Measurements from ENCODE around the gene C1QTNF6. TPM values are rescaled to one million over a fixed set of nuclear protein-coding genes. Genes with fewer than 3 reads are reported as not detected.

Gene C1QTNF6
- total and polyA plus RNA-seq, 2 of the 4 experiments (the other 2 are of a cell fraction) = 1.1 to 10.9 TPM

- Histone ChIP-seq H2BK5ac (ENCODE audit: low read depth, low read length, poor library complexity, severe bottlenecking) (no peak overlapping the region), H2BK20ac (ENCODE audit: low read depth, low read length) (no peak overlapping the region), H3K27ac (ENCODE audit: insufficient read depth, low read length) (no peak overlapping the region), H2AK9ac (replicated peaks; ENCODE audit: low read depth, low read length, poor library complexity) (no peak overlapping the region), H3K4ac (ENCODE audit: low read depth, low read length) (peak overlapping the region; percentile 32; the same call in 1 of the 2 replicates), H3K4me3 (ENCODE audit: insufficient read depth, low read depth, low read length) (no peak overlapping the region), H4K20me1 (ENCODE audit: insufficient read depth, low read length) (no peaks in the 10 kb centered on the region), H3K18ac (ENCODE audit: low read depth, low read length) (no peak overlapping the region), H3K9me3 (ENCODE audit: control insufficient read depth, insufficient read depth, low read length) (no peaks in the 10 kb centered on the region), H2AFZ (replicated peaks; ENCODE audit: low read length, poor library complexity) (no peak overlapping the region), H3K23ac (ENCODE audit: low read depth, low read length) (no peak overlapping the region; the same call in 1 of the 2 replicates), H3K36me3 (ENCODE audit: control insufficient read depth, insufficient read depth, low read length) (peaks cover 8% of the 10 kb centered on the region; the same call in 1 of the 2 replicates), H3K27me3 (ENCODE audit: control insufficient read depth, insufficient read depth, low read length) (peaks cover 15% of the 10 kb centered on the region), H4K91ac (ENCODE audit: insufficient read depth, low read depth, low read length) (no peak overlapping the region), H4K5ac (ENCODE audit: low read depth, low read length) (no peak overlapping the region), H3K14ac (replicated peaks; ENCODE audit: low read depth, low read length) (no peak overlapping the region), H3K9me1 (ENCODE audit: insufficient read depth, low read length) (peaks cover 6% of the 10 kb centered on the region; the same call in 1 of the 2 replicates), H2BK15ac (ENCODE audit: low read depth, low read length) (no peak overlapping the region), H3K9ac (ENCODE audit: low read depth, low read length) (no peak overlapping the region), H3K56ac (ENCODE audit: extremely low read depth, insufficient read depth, low read length) (no peak overlapping the region), H3K4me2 (ENCODE audit: low read depth, low read length) (no peak overlapping the region), H4K8ac (ENCODE audit: low read depth in 2 of 2, low read length in 2 of 2) (no peak overlapping the region), H2BK120ac (ENCODE audit: low read depth, low read length) (no peak overlapping the region), H2AK5ac (ENCODE audit: low read depth, low read length) (no peak overlapping the region), H3K79me1 (ENCODE audit: low read depth in 1 of 2, low read length in 2 of 2) (no peaks in the 10 kb centered on the region), H3K4me1 (ENCODE audit: control insufficient read depth, insufficient read depth, low read length) (peaks cover 17% of the 10 kb centered on the region)
- no peak for ATAC-seq (ENCODE audit: low read depth)
- BruUV-seq (replicated peaks) = no TSS peak
- TF ChIP-seq CTCF (conservative IDR thresholded peaks at IDR 0.05; ENCODE audit: low read depth, low read length) (no peak), RAD21 (IDR thresholded peaks at IDR 0.05; ENCODE audit: low read length) (no peak), MAFK (IDR thresholded peaks at IDR 0.05; ENCODE audit: low read depth, low read length) (no peak), BHLHE40 (IDR thresholded peaks at IDR 0.05; ENCODE audit: low read depth, low read length) (no peak), CEBPB (IDR thresholded peaks at IDR 0.05; ENCODE audit: low read depth, low read length) (no peak), MXI1 (IDR thresholded peaks at IDR 0.05; ENCODE audit: borderline replicate concordance, low read depth, low read length) (no peak), FOS (IDR thresholded peaks at IDR 0.05; ENCODE audit: low read depth, low read length) (no peak), ELK1 (IDR thresholded peaks at IDR 0.05; ENCODE audit: borderline replicate concordance, low read depth, low read length) (no peak), RCOR1 (IDR thresholded peaks at IDR 0.05; ENCODE audit: insufficient replicate concordance, low read length) (no peak), CHD1 (IDR thresholded peaks at IDR 0.05; ENCODE audit: low read depth, low read length) (no peak), NFE2L2 (IDR thresholded peaks at IDR 0.05; ENCODE audit: low read depth, low read length) (no peak), RFX5 (IDR thresholded peaks at IDR 0.05; ENCODE audit: low read depth, low read length) (no peak), USF2 (IDR thresholded peaks at IDR 0.05; ENCODE audit: low read depth, low read length) (no peak), SMC3 (IDR thresholded peaks at IDR 0.05; ENCODE audit: low read depth, low read length) (no peak), MAZ (IDR thresholded peaks at IDR 0.05; ENCODE audit: borderline replicate concordance, low read depth, low read length) (no peak), POLR2A (IDR thresholded peaks at IDR 0.05; ENCODE audit: low read depth, low read length) (no peak)
- dilution Hi-C loops (cut with HindIII; ENCODE audit: low sequenced_read_pairs, unreplicated experiment) (no loop called here), in situ Hi-C loops (cut with MboI; ENCODE audit: low sequenced_read_pairs) (loop anchor here (10.0 kb wide), 1 partner anchor 287 kb away; no protein-coding TSS in a partner anchor), intact Hi-C loops (cut with micrococcal nuclease) (no loop called here)
- POLR2A ChIA-PET (ENCODE audit: unreplicated experiment) = no interaction called here
- DNase-seq = no peak
- WGBS, 2 experiments (ENCODE audit: extremely low coverage in 2 of 2, insufficient read length in 1 of 2) = 100% methylated on average over 1 of the region's 3 CpGs; no CpG with 5 or more reads in 1 of the 2 experiments
- CTCF ChIA-PET = no interaction called here
These were observed 10.3 kb downstream of the C1QTNF6 start for GRCh38 chr22:37177755-37178154.
